Fibroblast of mammary gland (primary cell): ENCODE data around the gene GNL3.

Experiments used
- DNase-seq: peaks from one replicate; pipeline ENCODE4 v3.0.0-alpha.2; 2010; ENCODE audit warnings: low read depth
- H3K4me3 ChIP-seq: 2 replicates; pipeline ENCODE4 v1.5.1; 2011; ENCODE audit warnings: low read depth, mild to moderate bottlenecking, low read length, moderate library complexity; ENCODE audit not compliant: control insufficient read depth
- CTCF ChIP-seq: conservative IDR thresholded peaks from 2 replicates; pipeline ENCODE4 v1.5.1; 2011; ENCODE audit warnings: low read depth, low read length, inconsistent platforms; ENCODE audit not compliant: control insufficient read depth, insufficient read depth

Gene GNL3

GRCh38 chr3:52679199-52679538 lies 6.7 kb upstream of the GNL3 start:
- TF ChIP-seq CTCF = no peak
- H3K4me3 ChIP-seq = no peak overlapping the region
- peak; percentile 33 for DNase-seq

GRCh38 chr3:52679811-52680210 lies 6.0 kb upstream of the GNL3 start:
- no peak for TF ChIP-seq CTCF
- DNase-seq = peak; percentile 46
- no peak overlapping the region for H3K4me3 ChIP-seq

- H3K4me3 ChIP-seq = no peak overlapping the region
- DNase-seq = no peak
- TF ChIP-seq CTCF = no peak
Observed at GRCh38 chr3:52681596-52681995, 4.2 kb upstream of the GNL3 start.

GRCh38 chr3:52682016-52682415 lies 3.8 kb upstream of the GNL3 start:
- H3K4me3 ChIP-seq = no peak overlapping the region
- peak; percentile 96 for DNase-seq
- no peak for TF ChIP-seq CTCF

- H3K4me3 ChIP-seq = no peak overlapping the region
- TF ChIP-seq CTCF = no peak
- DNase-seq = peak; percentile 46
Observed at GRCh38 chr3:52683611-52684010, 2.2 kb upstream of the GNL3 start.

GRCh38 chr3:52684184-52684583 lies 1.6 kb upstream of the GNL3 start:
- no peak overlapping the region for H3K4me3 ChIP-seq
- no peak for TF ChIP-seq CTCF
- DNase-seq = no peak

- TF ChIP-seq CTCF = no peak
- peak overlapping the region; percentile 85 for H3K4me3 ChIP-seq
- no peak for DNase-seq
Observed at GRCh38 chr3:52685285-52685708, 535 bp upstream of the GNL3 start.
